Keratinocyte (primary cell): Measurements from ENCODE around the gene DGKI. TPM values are rescaled to one million over a fixed set of nuclear protein-coding genes. Genes with fewer than 3 reads are reported as not detected.

Source experiments
- DNase-seq: peaks from one replicate; pipeline ENCODE4 v3.0.0-alpha.2; 2011; ENCODE audit warnings: low read depth, missing footprints, low spot score
- FAIRE-seq: peaks from 2 replicates; lab custom pipeline; 2011; peaks lifted over from hg19 to GRCh38; lab: Jason Lieb, UNC
- H2AFZ ChIP-seq: 2 replicates; pipeline ENCODE4 v1.6.0; 2012; ENCODE audit warnings: low read length, control low read depth, inconsistent platforms; ENCODE audit not compliant: control insufficient read depth
- H3K27ac ChIP-seq: 2 replicates; pipeline ENCODE4 v1.5.1; 2011; ENCODE audit warnings: low read length; ENCODE audit not compliant: control insufficient read depth, insufficient read depth
- H3K27me3 ChIP-seq: 3 replicates; pipeline ENCODE4 v1.6.0; 2011; ENCODE audit warnings: low read length; ENCODE audit not compliant: control insufficient read depth, insufficient read depth; ENCODE audit errors: extremely low read depth
- H3K36me3 ChIP-seq, 2 experiments: 2 replicates in 1 of 2; 3 replicates in 1 of 2; pipeline ENCODE4 v1.5.1; 2011; ENCODE audit warnings: low read length in 2 of 2, mild to moderate bottlenecking in 1 of 2; ENCODE audit not compliant: control insufficient read depth in 2 of 2, insufficient read depth in 2 of 2; ENCODE audit errors: extremely low read depth in 1 of 2
- H3K4me1 ChIP-seq: 3 replicates; pipeline ENCODE4 v1.5.1; 2011; ENCODE audit warnings: low read length; ENCODE audit not compliant: control insufficient read depth, insufficient read depth; ENCODE audit errors: extremely low read depth
- H3K4me2 ChIP-seq: 3 replicates; pipeline ENCODE4 v1.6.0; 2011; ENCODE audit warnings: low read depth, low read length; ENCODE audit not compliant: control insufficient read depth, insufficient read depth; ENCODE audit errors: extremely low read depth
- H3K4me3 ChIP-seq, 3 experiments: fragments of 200-600 bp in 1 of 3; sonication (generic) in 1 of 3; 2 replicates in 2 of 3; 3 replicates in 1 of 3; pipeline ENCODE4 v1.5.1; 2011 to 2016; ENCODE audit warnings: low read length in 3 of 3, mild to moderate bottlenecking in 3 of 3, control low read depth in 2 of 3, inconsistent platforms in 1 of 3, low read depth in 1 of 3, mixed read lengths in 1 of 3, mixed run types in 1 of 3, moderate library complexity in 1 of 3; ENCODE audit not compliant: control insufficient read depth in 2 of 3, insufficient read depth in 2 of 3; ENCODE audit errors: extremely low read depth in 1 of 3
- H3K79me2 ChIP-seq: 2 replicates; pipeline ENCODE4 v1.6.0; 2012; ENCODE audit warnings: low read length; ENCODE audit not compliant: control insufficient read depth, insufficient read depth
- H3K9ac ChIP-seq: 3 replicates; pipeline ENCODE4 v1.6.0; 2011; ENCODE audit warnings: low read length; ENCODE audit not compliant: control insufficient read depth, insufficient read depth; ENCODE audit errors: extremely low read depth
- H3K9me1 ChIP-seq: 3 replicates; pipeline ENCODE4 v1.6.0; 2011; ENCODE audit warnings: low read length; ENCODE audit not compliant: control insufficient read depth, insufficient read depth; ENCODE audit errors: extremely low read depth
- H3K9me3 ChIP-seq: 2 replicates; pipeline ENCODE4 v1.5.1; 2012; ENCODE audit warnings: low read depth, low read length; ENCODE audit not compliant: control insufficient read depth
- H4K20me1 ChIP-seq: 3 replicates; pipeline ENCODE4 v1.6.0; 2011; ENCODE audit warnings: low read length; ENCODE audit not compliant: control insufficient read depth, insufficient read depth; ENCODE audit errors: extremely low read depth
- EZH2 ChIP-seq: IDR thresholded peaks from one replicate; pipeline ENCODE4 v1.6.1; 2012; ENCODE audit warnings: inconsistent platforms, mild to moderate bottlenecking, low read length, moderate library complexity
- dilution Hi-C: fragments of 300-500 bp; cut with MboI; formaldehyde crosslinking; loops from one replicate; pipeline ENCODE4 v1.7.0; 2020; ENCODE audit warnings: low sequenced_read_pairs; ENCODE audit not compliant: extremely low pct_ligation_motif_present
- polyA plus RNA-seq, 5 experiments: library from polyadenylated mRNA; depleted of rRNA in 3 of 5; stranded (reverse) in 3 of 5; stranded (forward) in 1 of 5; unstranded in 1 of 5; fragments of >200 nt; gene quantifications; 1 replicate in 1 of 5; 2 replicates in 3 of 5; 3 replicates in 1 of 5; pipeline versions ENCODE4 v1.2.1 to v1.2.3, GENCODE V29; 2011 to 2012; ENCODE audit warnings: missing spikeins in 2 of 5, low read depth in 1 of 5, low replicate concordance in 1 of 5
- TF ChIP-seq, protein P1 (sequence below), 3 experiments: IDR thresholded peaks in 1 of 3; conservative IDR thresholded peaks in 1 of 3; optimal IDR thresholded peaks in 1 of 3; 2 replicates in 2 of 3; 3 replicates in 1 of 3; pipeline versions ENCODE3 to v1.5.1; 2011; ENCODE audit warnings: low read length in 3 of 3, mild to moderate bottlenecking in 3 of 3, moderate library complexity in 2 of 3, control low read depth in 1 of 3, inconsistent platforms in 1 of 3; ENCODE audit not compliant: insufficient read depth in 2 of 3; ENCODE audit errors: extremely low read depth in 1 of 3

Gene DGKI
- polyA plus RNA-seq, 1 donor (not counting 4 experiments of a cell fraction or from before 2014, with no cell fraction given), result 0.14 TPM

DNA sequence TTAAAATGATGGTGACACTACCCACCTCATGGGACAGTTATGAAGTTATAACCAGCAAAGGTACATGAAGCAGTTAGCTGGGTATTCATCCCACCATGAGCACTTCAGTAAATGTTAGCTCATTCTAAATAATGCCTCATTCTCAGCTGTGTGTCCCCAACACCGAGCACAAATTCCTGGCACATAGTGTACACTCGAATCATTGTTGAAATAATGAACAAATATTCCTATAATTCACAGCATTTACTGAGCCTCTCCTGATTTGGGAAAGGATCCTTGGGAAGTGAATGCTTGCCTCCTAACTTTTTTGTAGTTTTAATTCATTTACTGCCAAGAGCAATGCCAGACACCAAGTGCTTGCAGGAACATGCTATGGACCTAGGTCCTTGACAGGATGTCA is 235.2 kb downstream of the DGKI start:
- H4K20me1 ChIP-seq, result no peaks in the 10 kb centered on the region
- TF ChIP-seq, protein P1, sequence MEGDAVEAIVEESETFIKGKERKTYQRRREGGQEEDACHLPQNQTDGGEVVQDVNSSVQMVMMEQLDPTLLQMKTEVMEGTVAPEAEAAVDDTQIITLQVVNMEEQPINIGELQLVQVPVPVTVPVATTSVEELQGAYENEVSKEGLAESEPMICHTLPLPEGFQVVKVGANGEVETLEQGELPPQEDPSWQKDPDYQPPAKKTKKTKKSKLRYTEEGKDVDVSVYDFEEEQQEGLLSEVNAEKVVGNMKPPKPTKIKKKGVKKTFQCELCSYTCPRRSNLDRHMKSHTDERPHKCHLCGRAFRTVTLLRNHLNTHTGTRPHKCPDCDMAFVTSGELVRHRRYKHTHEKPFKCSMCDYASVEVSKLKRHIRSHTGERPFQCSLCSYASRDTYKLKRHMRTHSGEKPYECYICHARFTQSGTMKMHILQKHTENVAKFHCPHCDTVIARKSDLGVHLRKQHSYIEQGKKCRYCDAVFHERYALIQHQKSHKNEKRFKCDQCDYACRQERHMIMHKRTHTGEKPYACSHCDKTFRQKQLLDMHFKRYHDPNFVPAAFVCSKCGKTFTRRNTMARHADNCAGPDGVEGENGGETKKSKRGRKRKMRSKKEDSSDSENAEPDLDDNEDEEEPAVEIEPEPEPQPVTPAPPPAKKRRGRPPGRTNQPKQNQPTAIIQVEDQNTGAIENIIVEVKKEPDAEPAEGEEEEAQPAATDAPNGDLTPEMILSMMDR (optimal IDR thresholded peaks at IDR 0.05 in 1 of 3, IDR thresholded peaks at IDR 0.05 in 1 of 3, conservative IDR thresholded peaks at IDR 0.05 in 1 of 3; ENCODE audit: extremely low read depth in 1 of 3, insufficient read depth in 2 of 3, low read length in 3 of 3), result no peak
- TF ChIP-seq EZH2, result no peak
- no peaks in the 10 kb centered on the region for H3K79me2 ChIP-seq
- H3K4me3 ChIP-seq, result no peak overlapping the region
- H2AFZ ChIP-seq, result no peak overlapping the region
- no peaks in the 10 kb centered on the region for H3K36me3 ChIP-seq
- dilution Hi-C loops, result no loop called here
- H3K9me1 ChIP-seq, result no peaks in the 10 kb centered on the region
- DNase-seq, result no peak
- H3K27me3 ChIP-seq, result no peaks in the 10 kb centered on the region
- H3K9ac ChIP-seq, result no peak overlapping the region
- no peaks in the 10 kb centered on the region for H3K9me3 ChIP-seq
- no peak overlapping the region for H3K27ac ChIP-seq
- no peaks in the 10 kb centered on the region for H3K4me1 ChIP-seq
- FAIRE-seq, result no peak
- no peak overlapping the region for H3K4me2 ChIP-seq

DNA sequence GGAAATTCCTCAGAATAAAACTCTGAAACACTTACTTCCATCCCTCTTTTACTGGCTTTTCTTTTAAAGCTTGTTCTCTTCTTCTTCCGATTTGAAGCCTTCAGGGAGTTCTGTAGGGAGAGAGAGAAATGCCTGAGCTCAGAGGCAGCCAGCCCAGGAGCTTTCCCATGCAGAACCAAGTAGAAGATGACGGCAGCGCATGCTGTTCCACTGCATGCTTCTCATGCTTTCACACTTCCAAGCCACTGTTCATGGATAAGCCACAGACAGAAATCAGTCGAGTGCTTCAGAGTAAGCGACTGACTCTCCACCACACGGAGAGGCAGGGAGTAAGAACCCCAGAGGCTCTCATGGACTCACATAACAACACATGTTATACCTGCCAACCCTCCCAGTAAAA is 237.3 kb downstream of the DGKI start:
- H3K27me3 ChIP-seq, result no peaks in the 10 kb centered on the region
- H3K9me3 ChIP-seq, result no peaks in the 10 kb centered on the region
- no peak for DNase-seq
- no peaks in the 10 kb centered on the region for H4K20me1 ChIP-seq
- no peaks in the 10 kb centered on the region for H3K4me1 ChIP-seq
- H3K9ac ChIP-seq, result no peak overlapping the region
- dilution Hi-C loops, result no loop called here
- FAIRE-seq, result no peak
- no peak for TF ChIP-seq EZH2
- TF ChIP-seq, protein P1 (optimal IDR thresholded peaks at IDR 0.05 in 1 of 3, IDR thresholded peaks at IDR 0.05 in 1 of 3, conservative IDR thresholded peaks at IDR 0.05 in 1 of 3; ENCODE audit: extremely low read depth in 1 of 3, insufficient read depth in 2 of 3, low read length in 3 of 3), result no peak
- no peak overlapping the region for H3K4me3 ChIP-seq
- H3K79me2 ChIP-seq, result no peaks in the 10 kb centered on the region
- H3K4me2 ChIP-seq, result no peak overlapping the region
- no peaks in the 10 kb centered on the region for H3K9me1 ChIP-seq
- H3K36me3 ChIP-seq, result no peaks in the 10 kb centered on the region
- no peak overlapping the region for H3K27ac ChIP-seq
- no peak overlapping the region for H2AFZ ChIP-seq
